Measurements from ENCODE around the gene LPO.

Gene LPO

GRCh38 chr17:58217766-58218165 lies 20.6 kb upstream of the LPO start:
- no peak overlapping the region for H2AFZ ChIP-seq (ENCODE audit: low read depth, low read length, severe bottlenecking)
- H3K27me3 ChIP-seq (ENCODE audit: low read length): no peaks in the 10 kb centered on the region

GRCh38 chr17:58219007-58219788 lies 19.2 kb upstream of the LPO start, which contains the start of gene MKS1:
Gene MKS1, minus strand, starts transcription at chr17:58219255. Its CDS starts 25 bp downstream, at chr17:58219230.
- H4K20me1 ChIP-seq (ENCODE audit: low read depth, low read length): no peaks in the 10 kb centered on the region
- peak within 1 kb of the TSS; percentile 36; the same call in 1 of the 2 replicates for H3K9ac ChIP-seq (ENCODE audit: low read length)
- no peaks in the 10 kb centered on the region for H3F3A ChIP-seq (ENCODE audit: insufficient read depth)
- H3K79me2 ChIP-seq (ENCODE audit: insufficient read depth, low read length): no peaks in the 10 kb centered on the region
- peak within 1 kb of the TSS; percentile 87 for H2AFZ ChIP-seq (ENCODE audit: low read depth, low read length, severe bottlenecking)
- H3K4me2 ChIP-seq (ENCODE audit: low read depth, low read length, poor library complexity, severe bottlenecking): peak within 1 kb of the TSS; percentile 59
- no peaks in the 10 kb centered on the region for H3K9me3 ChIP-seq (ENCODE audit: insufficient read depth, low read length)
- H3K27me3 ChIP-seq (ENCODE audit: low read length): no peaks in the 10 kb centered on the region
- no peaks in the 10 kb centered on the region for H3K36me3 ChIP-seq (ENCODE audit: low read length)
- TF ChIP-seq EZH2phosphoT487 (conservative IDR thresholded peaks at IDR 0.05; ENCODE audit: low read length): no peak
- no peak for TF ChIP-seq CTCF (IDR thresholded peaks at IDR 0.05; ENCODE audit: insufficient read depth, low read length, poor library complexity, severe bottlenecking)
- H3K4me3 ChIP-seq (ENCODE audit: insufficient read depth, low read length, poor library complexity, severe bottlenecking): peak within 1 kb of the TSS; percentile 41
- no peaks in the 10 kb centered on the region for H3K9me2 ChIP-seq (replicated peaks; ENCODE audit: insufficient read depth, low read length)
- H3K27ac ChIP-seq (ENCODE audit: low read depth, low read length): no peak within 1 kb of the TSS

More at GRCh38 chr17:58217766-58218165, 20.6 kb upstream of the LPO start:
- TF ChIP-seq EZH2phosphoT487 (conservative IDR thresholded peaks at IDR 0.05; ENCODE audit: low read length) (no peak), CTCF (IDR thresholded peaks at IDR 0.05; ENCODE audit: insufficient read depth, low read length, poor library complexity, severe bottlenecking) (no peak)
- Histone ChIP-seq H3K9ac (ENCODE audit: low read length) (no peak overlapping the region), H4K20me1 (ENCODE audit: low read depth, low read length) (no peaks in the 10 kb centered on the region), H3K79me2 (ENCODE audit: insufficient read depth, low read length) (no peaks in the 10 kb centered on the region), H3K4me3 (ENCODE audit: insufficient read depth, low read length, poor library complexity, severe bottlenecking) (no peak overlapping the region), H3K9me3 (ENCODE audit: insufficient read depth, low read length) (no peaks in the 10 kb centered on the region), H3K27ac (ENCODE audit: low read depth, low read length) (no peak overlapping the region), H3K4me2 (ENCODE audit: low read depth, low read length, poor library complexity, severe bottlenecking) (no peak overlapping the region), H3K9me2 (replicated peaks; ENCODE audit: insufficient read depth, low read length) (no peaks in the 10 kb centered on the region), H3K36me3 (ENCODE audit: low read length) (no peaks in the 10 kb centered on the region), H3F3A (ENCODE audit: insufficient read depth) (no peaks in the 10 kb centered on the region)

- TF ChIP-seq CTCF (IDR thresholded peaks at IDR 0.05; ENCODE audit: insufficient read depth, low read length, poor library complexity, severe bottlenecking) (no peak), EZH2phosphoT487 (conservative IDR thresholded peaks at IDR 0.05; ENCODE audit: low read length) (no peak)
- Histone ChIP-seq H2AFZ (ENCODE audit: low read depth, low read length, severe bottlenecking) (peak overlapping the region; percentile 87), H3K27me3 (ENCODE audit: low read length) (no peaks in the 10 kb centered on the region), H4K20me1 (ENCODE audit: low read depth, low read length) (no peaks in the 10 kb centered on the region), H3K4me2 (ENCODE audit: low read depth, low read length, poor library complexity, severe bottlenecking) (peak overlapping the region; percentile 59), H3K4me3 (ENCODE audit: insufficient read depth, low read length, poor library complexity, severe bottlenecking) (peak overlapping the region; percentile 41), H3K9me3 (ENCODE audit: insufficient read depth, low read length) (no peaks in the 10 kb centered on the region), H3K36me3 (ENCODE audit: low read length) (no peaks in the 10 kb centered on the region), H3F3A (ENCODE audit: insufficient read depth) (no peaks in the 10 kb centered on the region), H3K27ac (ENCODE audit: low read depth, low read length) (no peak overlapping the region), H3K9ac (ENCODE audit: low read length) (peak overlapping the region; percentile 36; the same call in 1 of the 2 replicates), H3K79me2 (ENCODE audit: insufficient read depth, low read length) (no peaks in the 10 kb centered on the region), H3K9me2 (replicated peaks; ENCODE audit: insufficient read depth, low read length) (no peaks in the 10 kb centered on the region)
Observed at GRCh38 chr17:58219789-58220183, 18.6 kb upstream of the LPO start.

Data from SU-DHL-6 (cell line).